ENCODE results near the gene NELFCD. TPM values are rescaled to one million over a fixed set of nuclear protein-coding genes. Genes with fewer than 3 reads are reported as not detected.
A peak's percentile ranks its signal among the peaks of the same experiment; 100 is the strongest.

The NELFCD gene
- total and polyA plus RNA-seq, 9 of the 15 experiments (the other 6 are each of a cell fraction or from before 2014, with no cell fraction given), result 11.7 to 163 (median 96.5) TPM

GRCh38 chr20:59032713-59033059 is 51.6 kb downstream of the NELFCD start (continued):
- TF ChIP-seq ZNF274 (IDR thresholded peaks at IDR 0.05; ENCODE audit: borderline replicate concordance, low read depth, low read length), result no peak
- peak; percentile 96 for TF ChIP-seq KDM1A (IDR thresholded peaks at IDR 0.05)
- TF ChIP-seq JUN (IDR thresholded peaks at IDR 0.05; ENCODE audit: borderline replicate concordance, low read depth, low read length), result 0 out of 2 replicates have a peak, but pooled peaks have one; percentile 4
- TF ChIP-seq JUN (CRISPR knock-in tag; IDR thresholded peaks at IDR 0.05; ENCODE audit: borderline replicate concordance), result no peak
- TF ChIP-seq BHLHE40 (IDR thresholded peaks at IDR 0.05; ENCODE audit: low read length), result peak; percentile 22; the same call in 1 of the 2 replicates
- no peak for TF ChIP-seq TCF7L2 (IDR thresholded peaks at IDR 0.05; ENCODE audit: low read depth, low read length)
- TF ChIP-seq SMARCA5 (IDR thresholded peaks at IDR 0.05), result 0 out of 2 replicates have a peak, but pooled peaks have one; percentile 28
- no peak for TF ChIP-seq KHSRP (IDR thresholded peaks at IDR 0.05)
- TF ChIP-seq CTCF (IDR thresholded peaks at IDR 0.05 in 2 of 3, conservative IDR thresholded peaks at IDR 0.05 in 1 of 3; ENCODE audit: insufficient read depth in 2 of 3, low read depth in 1 of 3, low read length in 3 of 3), result 0 out of 6 replicates have a peak, but pooled peaks of 1 of the 3 experiments have one; percentile 16

GRCh38 chr20:59033093-59033492 is 52.0 kb downstream of the NELFCD start:
- no peak for FAIRE-seq
- DNase-seq (ENCODE audit: extremely low read depth in 1 of 4, low spot score in 3 of 4), result no peak
- peak overlapping the region in 1 of 2 experiments; percentile 56; a peak in 1 of 4 replicates for H3K9ac ChIP-seq (ENCODE audit: insufficient read depth in 1 of 2, low read depth in 2 of 2, low read length in 2 of 2)
- peaks cover 70% of the 10 kb centered on the region for H3K79me2 ChIP-seq (ENCODE audit: control insufficient read depth, insufficient read depth, low read length)
- H4K20me1 ChIP-seq (replicated peaks; ENCODE audit: control insufficient read depth, insufficient read depth, low read length), result no peaks in the 10 kb centered on the region
- H3K36me3 ChIP-seq (ENCODE audit: control insufficient read depth, insufficient read depth, low read length), result peaks cover 88% of the 10 kb centered on the region
- H2AFZ ChIP-seq (ENCODE audit: low read depth, low read length), result no peak overlapping the region
- ChIA-PET POLR2A (interaction anchor here (0.5 to 4.5 kb wide), 5 partner anchors 9 to 329 kb away, joined by 3 to 31 read pairs (median 5); partner anchors contain the start of genes PRELID3B and TUBB1), CTCF (ENCODE audit: low intra/inter-chr PET ratio) (no interaction called here)
- H3K9me3 ChIP-seq (replicated peaks; ENCODE audit: control insufficient read depth, insufficient read depth, low read depth, low read length), result no peaks in the 10 kb centered on the region
- 87% methylated on average over 1 of the region's 1 CpG for WGBS (ENCODE audit: insufficient coverage, low coverage, missing lambda C conversion rate)
- intact Hi-C loops (cut with micrococcal nuclease) (loop anchor here (5.0 kb wide), 2 partner anchors 51 to 141 kb away; partner anchors contain the start of gene NELFCD), in situ Hi-C loops (cut with MboI) (no loop called here)
- H3K27ac ChIP-seq (ENCODE audit: extremely low read depth, low read depth, low read length), result peak overlapping the region; percentile 96; the same call in 2 of the 3 replicates
- no TSS peak for BruUV-seq (replicated peaks)
- H3K4me3 ChIP-seq, result peak overlapping the region; percentile 84
- H3K4me1 ChIP-seq (replicated peaks in 1 of 2; ENCODE audit: control insufficient read depth in 2 of 2, insufficient read depth in 2 of 2, low read length in 2 of 2), result peaks cover 10 to 18% of the 10 kb centered on the region in 2 experiments; a peak in 4 of 5 replicates
- no peaks in the 10 kb centered on the region for H3K27me3 ChIP-seq (ENCODE audit: control insufficient read depth in 2 of 2, insufficient read depth in 2 of 2, low read length in 2 of 2)
- H3K9me1 ChIP-seq (ENCODE audit: control insufficient read depth, insufficient read depth, low read length), result no peaks in the 10 kb centered on the region
- H3K4me2 ChIP-seq (ENCODE audit: insufficient read depth, low read length), result peak overlapping the region; percentile 75; the same call in 1 of the 2 replicates
- ATAC-seq, result no peak
- TF ChIP-seq CBFA2T2 (conservative IDR thresholded peaks at IDR 0.05) (no peak), MNT (conservative IDR thresholded peaks at IDR 0.05) (no peak), TBP (optimal IDR thresholded peaks at IDR 0.05; ENCODE audit: low read depth, low read length) (no peak), BRD4 (IDR thresholded peaks at IDR 0.05) (no peak), ARID3A (IDR thresholded peaks at IDR 0.05; ENCODE audit: borderline replicate concordance, low read depth, low read length) (no peak), FUS (optimal IDR thresholded peaks at IDR 0.05; ENCODE audit: low read depth, low read length) (no peak), SLC30A9 (CRISPR knock-in tag; IDR thresholded peaks at IDR 0.05) (no peak)
